ENCODE results near the gene POGLUT2.

Gene POGLUT2

GRCh38 chr13:102817241-102817640 is 18.5 kb upstream of the POGLUT2 start:
- no peak overlapping the region for H3K4me3 ChIP-seq (ENCODE audit: low read depth, low read length)
- no peak for TF ChIP-seq CTCF (IDR thresholded peaks at IDR 0.05; ENCODE audit: low read depth, low read length, missing control alignments)
- no peak for DNase-seq (ENCODE audit: low read depth)

- no peak for TF ChIP-seq CTCF (IDR thresholded peaks at IDR 0.05; ENCODE audit: low read depth, low read length, missing control alignments)
- no peak overlapping the region for H3K4me3 ChIP-seq (ENCODE audit: low read depth, low read length)
- no peak for DNase-seq (ENCODE audit: low read depth)
Observed at GRCh38 chr13:102816708-102817107, 17.9 kb upstream of the POGLUT2 start.

- no peak for DNase-seq (ENCODE audit: low read depth)
- TF ChIP-seq CTCF (IDR thresholded peaks at IDR 0.05; ENCODE audit: low read depth, low read length, missing control alignments), result no peak
- H3K4me3 ChIP-seq (ENCODE audit: low read depth, low read length), result no peak overlapping the region
Observed at GRCh38 chr13:102815788-102816187, 17.0 kb upstream of the POGLUT2 start.

- TF ChIP-seq CTCF (IDR thresholded peaks at IDR 0.05; ENCODE audit: low read depth, low read length, missing control alignments), result no peak
- no peak for DNase-seq (ENCODE audit: low read depth)
- H3K4me3 ChIP-seq (ENCODE audit: low read depth, low read length), result no peak overlapping the region
Observed at GRCh38 chr13:102814793-102815192, 16.0 kb upstream of the POGLUT2 start.

GRCh38 chr13:102814025-102814607 is 15.3 kb upstream of the POGLUT2 start:
- DNase-seq (ENCODE audit: low read depth), result no peak
- no peak overlapping the region for H3K4me3 ChIP-seq (ENCODE audit: low read depth, low read length)
- no peak for TF ChIP-seq CTCF (IDR thresholded peaks at IDR 0.05; ENCODE audit: low read depth, low read length, missing control alignments)

GRCh38 chr13:102812611-102813287 is 14.0 kb upstream of the POGLUT2 start:
- TF ChIP-seq CTCF (IDR thresholded peaks at IDR 0.05; ENCODE audit: low read depth, low read length, missing control alignments), result no peak
- no peak for DNase-seq (ENCODE audit: low read depth)
- H3K4me3 ChIP-seq (ENCODE audit: low read depth, low read length), result no peak overlapping the region

- TF ChIP-seq CTCF (IDR thresholded peaks at IDR 0.05; ENCODE audit: low read depth, low read length, missing control alignments), result no peak
- no peak for DNase-seq (ENCODE audit: low read depth)
- H3K4me3 ChIP-seq (ENCODE audit: low read depth, low read length), result no peak overlapping the region
Observed at GRCh38 chr13:102807699-102808098, 8.9 kb upstream of the POGLUT2 start.

All from GM12864 (cell line).